Aorta (tissue), 5 donors: Measurements from ENCODE around the gene PRTG. TPM values are rescaled to one million over a fixed set of nuclear protein-coding genes. Genes with fewer than 3 reads are reported as not detected.

Source experiments
- ATAC-seq: fragments of 200-7000 bp; cut with Tn5 transposase; one replicate; pipeline ENCODE4 v1.9.1; 2022; ENCODE audit warnings: moderate library complexity; ENCODE audit not compliant: low FRiP score
- DNase-seq, 2 donors: peaks; one replicate each; pipeline ENCODE4 v3.0.0-alpha.2; 2020
- H3K27ac ChIP-seq, 2 donors: one replicate each; pipeline ENCODE4 v1.5.1; 2013; ENCODE audit warnings: low read length in 2 of 2, mild to moderate bottlenecking in 2 of 2, moderate library complexity in 2 of 2, control low read depth in 1 of 2, inconsistent platforms in 1 of 2, low read depth in 1 of 2
- H3K27me3 ChIP-seq, 2 donors: one replicate each; pipeline ENCODE4 v1.6.1; 2013; ENCODE audit warnings: control low read depth in 1 of 2, low read length in 1 of 2, mild to moderate bottlenecking in 1 of 2, moderate library complexity in 1 of 2; ENCODE audit not compliant: insufficient read depth in 2 of 2, control insufficient read depth in 1 of 2
- H3K36me3 ChIP-seq, 2 donors: one replicate each; pipeline ENCODE4 v1.6.1; 2013; ENCODE audit warnings: control low read depth in 1 of 2, low read length in 1 of 2, mild to moderate bottlenecking in 1 of 2; ENCODE audit not compliant: insufficient read depth in 2 of 2, control insufficient read depth in 1 of 2
- H3K4me1 ChIP-seq, 2 donors: one replicate each; pipeline ENCODE4 v1.6.1; 2013; ENCODE audit warnings: low read length in 2 of 2, control low read depth in 1 of 2, mild to moderate bottlenecking in 1 of 2, moderate library complexity in 1 of 2; ENCODE audit not compliant: insufficient read depth in 2 of 2, control insufficient read depth in 1 of 2
- H3K4me3 ChIP-seq, 2 donors: one replicate each; pipeline ENCODE4 v1.5.1; 2013; ENCODE audit warnings: low read length in 2 of 2, control low read depth in 1 of 2, mild to moderate bottlenecking in 1 of 2
- H3K9me3 ChIP-seq: one replicate; pipeline ENCODE4 v1.6.1; 2013; ENCODE audit warnings: mild to moderate bottlenecking, low read length; ENCODE audit not compliant: control insufficient read depth
- WGBS, 2 donors: extraction: QIAGEN DNeasy Blood & Tissue Kit; methylation state at CpG; one replicate each; pipeline ENCODE4 v1.1.7; 2013; 5-methylcytosine and 5-hydroxymethylcytosine counted together
- intact Hi-C, 2 donors: fragments of 100-400 bp; cut with DNase I; formaldehyde crosslinking; loops; one replicate each; pipeline versions ENCODE4 v1.14.2 to v1.15.0; 2022
- polyA plus RNA-seq, 2 donors: library from polyadenylated mRNA; stranded (reverse); fragments of 200-250 nt; gene quantifications; one replicate each; pipeline ENCODE4 v1.2.3, GENCODE V29; 2013
- total RNA-seq, 2 donors: library from RNA; stranded (reverse); fragmentation: NEBNext Ultra II Directional; extraction: Animal tissue kit (Norgen Biotek cat#: 25700); gene quantifications; one replicate each; pipeline ENCODE4 v1.2.1, GENCODE V29; 2021
- donor health status: healthy with polysubstance abuse.
- donor health status: Bipolar disorder and iron deficiency.
- donor health status: DM: no; HTN: no; CAD: no.
- donor health status: DM: no; HTN: no; CAD: no.
- donor health status: DM: yes; HTN: yes; CAD: no.

PRTG gene
- total and polyA plus RNA-seq, 4 donors, result 0.13 to 4.4 (median 2.1) TPM; not detected in 1

- H3K9me3 ChIP-seq, result no peaks in the 10 kb centered on the region
- H3K27me3 ChIP-seq, result no peaks in the 10 kb centered on the region
- no peaks in the 10 kb centered on the region for H3K36me3 ChIP-seq
- DNase-seq, result no peak
- H3K27ac ChIP-seq, result no peak overlapping the region
- no peaks in the 10 kb centered on the region for H3K4me1 ChIP-seq
- WGBS, 2 donors, result 83 to 87% methylated on average over 3 of the region's 3 CpGs
- ATAC-seq, result no peak
- no peak overlapping the region for H3K4me3 ChIP-seq
- intact Hi-C loops, result no loop called here
Measured at GRCh38 chr15:55562601-55563000, 180.4 kb downstream of the PRTG start.

Other genes with a start within 250 kb of the PRTG start
- gene DNAAF4, start 234.9 kb downstream of the PRTG start, total RNA-seq, result 1 to 10 TPM in 1 of 2 donors, under 1 TPM in 1; 0.49 to 1.9 TPM
- gene DNAAF4, start 234.9 kb downstream of the PRTG start, polyA plus RNA-seq, result 1 to 10 TPM in 1 of 2 donors, under 1 TPM in 1; 0.63 to 1.8 TPM
- 10 to 100 TPM; 10.9 to 13.9 TPM for gene PYGO1, start 154.8 kb downstream of the PRTG start, total RNA-seq
- gene PYGO1, start 154.8 kb downstream of the PRTG start, polyA plus RNA-seq, result 1 to 10 TPM; 1.4 to 2.2 TPM